GM21526 (cell line): Measurements from ENCODE around the gene RPTN.

Experiments
- ATAC-seq: cut with Tn5 transposase; IDR thresholded peaks from one replicate; pipeline ENCODE4 v1.9.1; 2021; ENCODE audit warnings: moderate library complexity; ENCODE audit not compliant: unreplicated experiment, low FRiP score

RPTN gene

GRCh38 chr1:152112885-152113432 is 46.1 kb downstream of the RPTN start:
- no peak for ATAC-seq

DNA sequence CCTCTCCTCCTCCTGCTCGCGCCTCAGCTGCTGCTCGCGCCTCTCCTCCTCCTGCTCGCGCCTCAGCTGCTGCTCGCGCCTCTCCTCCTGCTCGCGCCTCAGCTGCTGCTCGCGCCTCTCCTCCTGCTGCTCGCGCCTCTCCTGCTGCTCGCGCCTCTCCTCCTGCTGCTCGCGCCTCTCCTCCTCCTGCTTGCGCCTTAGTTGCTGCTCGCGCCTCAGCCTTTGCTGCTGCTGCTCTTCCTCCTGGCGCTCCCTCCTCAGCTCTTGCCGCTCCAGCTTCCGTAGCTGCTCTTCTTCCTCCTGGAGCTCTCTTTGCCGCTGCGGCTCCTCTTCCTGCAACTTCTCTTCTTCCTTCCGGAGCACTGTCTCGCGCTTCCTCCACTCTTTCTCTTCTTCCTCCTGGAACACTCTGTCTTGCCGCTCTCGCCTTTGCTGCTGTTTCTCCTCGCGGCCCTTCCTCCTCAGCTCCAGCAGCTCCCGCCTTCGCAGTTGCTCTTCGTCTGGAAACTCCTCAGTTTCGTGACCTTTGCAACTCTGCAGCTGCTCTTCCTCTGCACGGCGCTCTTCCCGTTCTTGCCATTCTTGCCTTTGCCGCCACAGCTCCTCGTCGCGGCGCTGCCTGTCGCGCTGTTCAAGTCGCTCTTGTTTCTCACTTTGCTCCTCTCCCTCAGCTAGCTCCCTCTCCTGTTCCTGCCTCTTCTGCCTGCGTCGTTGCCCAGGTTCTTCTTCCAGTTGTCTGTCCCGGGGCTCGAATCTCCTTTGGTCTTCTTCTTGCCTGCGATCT is 46.7 kb downstream of the RPTN start:
- no peak for ATAC-seq

- no peak for ATAC-seq
These were observed 47.5 kb downstream of the RPTN start for GRCh38 chr1:152111515-152111968.

- no peak for ATAC-seq
These were observed 48.0 kb downstream of the RPTN start for GRCh38 chr1:152110860-152111514.

GRCh38 chr1:152110365-152110859 is 48.6 kb downstream of the RPTN start:
- no peak for ATAC-seq

GRCh38 chr1:152109998-152110294 is 49.1 kb downstream of the RPTN start:
- no peak for ATAC-seq

- ATAC-seq: no peak
These were observed 49.6 kb downstream of the RPTN start for GRCh38 chr1:152109231-152109997.

DNA sequence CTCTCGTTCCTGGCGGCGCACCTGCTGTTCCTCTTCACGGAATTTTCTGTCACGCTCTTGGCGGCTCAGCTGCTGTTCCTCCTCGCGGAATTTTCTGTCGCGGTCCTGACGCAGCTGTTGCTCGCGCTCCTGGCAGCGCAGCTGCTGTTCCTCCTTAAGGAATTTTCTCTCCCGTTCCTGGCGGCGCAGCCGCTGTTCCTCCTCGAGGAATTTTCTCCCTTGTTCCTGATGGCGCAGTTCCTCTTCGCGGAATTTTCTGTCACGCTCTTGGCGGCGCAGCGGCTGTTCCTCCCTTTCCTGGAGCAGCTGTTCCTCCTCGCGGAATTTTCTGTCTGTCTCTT is 50.2 kb downstream of the RPTN start:
- ATAC-seq: no peak

DNA sequence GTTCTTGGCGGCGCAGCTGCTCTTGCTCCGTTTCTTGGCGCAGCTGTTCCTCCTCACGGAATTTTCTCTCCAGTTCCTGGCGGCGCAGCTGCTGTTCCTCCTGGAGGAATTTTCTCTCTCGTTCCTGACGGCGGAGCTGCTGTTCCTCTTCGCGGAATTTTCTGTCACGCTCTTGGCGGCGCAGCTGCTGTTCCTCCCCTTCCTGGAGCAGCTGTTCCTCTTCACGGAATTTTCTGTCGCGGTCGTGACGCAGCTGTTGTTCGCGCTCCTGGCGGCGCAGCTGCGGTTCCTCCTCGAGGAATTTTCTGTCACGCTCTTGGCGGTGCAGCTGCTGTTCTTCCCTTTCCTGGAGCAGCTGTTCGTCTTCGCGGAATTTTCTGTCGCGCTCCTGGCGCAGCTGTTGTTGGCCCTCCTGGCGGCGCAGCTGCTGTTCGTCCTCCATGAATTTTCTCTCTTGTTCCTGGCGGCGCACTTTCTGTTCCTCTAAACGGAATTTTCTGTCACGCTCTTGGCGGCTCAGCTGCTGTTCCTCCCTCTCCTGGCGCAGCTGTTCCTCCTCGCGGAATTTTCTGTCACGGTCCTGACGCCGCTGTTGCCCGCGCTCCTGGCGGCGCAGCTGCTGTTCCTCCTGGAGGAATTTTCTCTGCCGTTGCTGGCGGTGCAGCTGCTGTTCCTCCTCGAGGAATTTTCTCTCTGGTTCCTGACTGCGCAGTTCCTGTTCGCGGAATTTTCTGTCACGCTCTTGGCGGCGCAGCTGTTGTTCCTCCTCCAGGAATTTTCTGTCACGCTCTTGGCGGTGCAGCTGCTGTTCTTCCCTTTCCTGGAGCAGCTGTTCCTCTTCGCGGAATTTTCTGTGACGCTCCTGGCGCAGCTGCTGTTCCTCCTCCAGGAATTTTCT is 50.8 kb downstream of the RPTN start:
- no peak for ATAC-seq

DNA sequence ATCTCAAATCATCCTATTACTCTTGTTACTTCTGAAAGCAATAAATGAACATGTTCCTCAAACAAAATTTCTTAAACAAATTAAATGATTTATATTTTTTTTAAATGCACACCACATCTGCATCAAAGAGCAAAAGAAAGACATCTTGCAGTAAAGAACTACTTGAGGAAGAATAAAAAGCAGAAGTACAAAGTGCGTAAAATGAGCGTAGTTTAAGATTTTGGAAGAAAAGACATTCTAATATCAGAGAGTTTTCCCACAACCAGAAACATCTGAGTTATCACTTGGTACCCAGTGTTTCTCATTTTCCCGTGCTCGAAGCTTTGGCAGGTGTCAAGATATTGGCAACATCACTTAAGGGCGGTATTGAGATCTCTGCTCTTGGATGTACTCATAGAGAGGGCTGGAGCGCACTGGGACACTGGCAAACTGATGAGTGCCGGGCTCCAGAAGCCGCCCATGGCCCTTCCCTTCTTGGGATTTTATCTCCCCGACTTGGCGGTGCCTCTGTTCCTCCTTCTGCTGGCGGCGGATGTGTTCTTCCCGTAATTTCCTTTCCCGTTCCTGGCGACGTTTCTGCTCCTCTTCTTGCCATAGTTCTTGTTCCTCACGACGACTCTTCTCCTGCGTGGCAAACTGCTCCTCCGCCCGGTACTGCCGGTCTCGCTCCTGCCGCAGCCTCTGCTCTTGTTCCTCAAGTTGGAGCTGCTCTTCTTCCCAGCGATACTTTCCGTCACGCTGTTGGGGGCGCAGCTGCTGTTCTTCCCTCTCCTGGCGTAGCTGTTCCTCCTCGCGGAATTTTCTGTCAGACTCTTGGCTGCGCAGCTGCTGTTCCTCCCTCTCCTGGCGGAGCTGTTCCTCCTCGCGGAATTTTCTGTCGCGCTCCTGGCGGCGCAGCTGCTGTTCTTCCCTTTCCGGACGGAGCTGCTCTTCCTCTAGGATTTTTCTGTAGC is 51.7 kb downstream of the RPTN start:
- ATAC-seq: no peak

DNA sequence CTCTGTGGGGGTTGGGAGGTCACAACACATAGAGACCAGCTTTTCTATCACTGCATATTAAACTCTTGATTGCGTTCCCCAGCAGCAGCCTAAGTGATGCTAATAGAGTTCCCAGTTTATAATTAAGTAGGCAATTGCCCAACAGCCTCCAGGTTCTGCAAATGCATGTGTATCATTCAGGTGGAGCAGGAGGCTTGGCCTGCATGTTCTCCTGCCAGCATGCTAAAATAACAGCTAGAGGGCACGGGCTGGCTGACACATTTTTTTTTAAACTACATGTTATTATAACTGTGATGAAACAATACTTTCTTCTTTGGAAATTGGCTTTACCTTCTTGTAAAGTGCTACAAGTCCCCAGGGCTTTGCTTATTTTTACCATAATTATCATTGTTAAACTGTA is 54.2 kb downstream of the RPTN start:
- no peak for ATAC-seq
